Fibroblast of the conjunctiva (primary cell): ENCODE results near the gene FAM131C.
"Not testable (repeated sequence)": the region's sequence is repeated elsewhere in the genome, so short reads cannot be mapped to it uniquely, and the experiment has no call there.

Experiments used
- DNase-seq: peaks from one replicate; pipeline ENCODE4 v3.0.0-alpha.2; 2010; ENCODE audit warnings: low read depth

The FAM131C gene

GRCh38 chr1:16058394-16059120, 14.9 kb downstream of the FAM131C start:
- not testable (repeated sequence) for DNase-seq

DNA sequence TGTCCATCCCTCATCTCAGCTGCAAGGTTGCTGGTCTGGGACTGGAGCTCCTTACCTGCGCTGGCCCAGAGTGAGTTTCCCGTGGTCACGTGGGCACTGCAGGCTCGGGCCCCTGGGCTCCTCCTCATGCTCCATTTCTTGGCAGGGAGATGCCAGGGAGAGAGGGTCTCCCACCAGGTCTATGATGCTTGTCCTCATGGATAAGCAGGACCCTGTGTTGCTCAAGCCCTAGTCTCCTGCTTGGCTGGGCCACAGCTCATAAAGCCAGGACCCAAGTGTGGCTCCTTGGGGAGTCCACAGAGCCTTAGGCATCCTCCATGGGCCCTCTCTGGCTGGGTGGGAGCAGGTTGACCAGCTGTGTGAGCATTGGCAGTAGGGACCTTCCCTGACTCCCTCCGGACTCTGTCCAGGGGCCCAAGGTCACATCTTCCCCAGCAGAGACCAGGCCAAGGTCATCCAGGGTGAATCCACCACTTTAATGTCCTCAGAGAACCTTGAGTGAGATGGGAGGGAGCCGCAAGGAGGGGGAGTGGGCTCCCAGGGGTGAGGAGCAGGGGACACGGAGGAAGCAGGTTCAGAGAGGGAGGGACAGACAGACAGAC, 16.0 kb downstream of the FAM131C start:
- DNase-seq, result not testable (repeated sequence)

DNA sequence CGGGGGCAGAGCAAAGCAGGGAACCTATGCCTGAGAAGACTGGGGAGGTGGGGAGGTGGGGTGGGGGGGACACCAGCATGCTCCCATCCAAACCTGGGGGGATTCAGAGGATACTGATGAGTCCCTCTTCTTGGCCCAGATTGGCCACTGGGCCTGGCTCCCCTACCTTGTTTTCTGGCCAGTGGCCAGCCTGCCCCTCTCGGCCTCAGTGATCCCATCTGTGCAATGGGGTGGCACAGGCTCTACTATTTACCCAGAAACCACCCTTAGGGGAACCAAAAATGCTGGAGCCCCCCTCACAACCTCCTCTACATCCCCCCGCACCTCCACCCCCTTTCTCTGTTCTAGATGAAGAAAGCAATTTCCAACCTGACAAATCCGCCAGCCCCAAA, 16.9 kb downstream of the FAM131C start:
- not testable (repeated sequence) for DNase-seq

DNA sequence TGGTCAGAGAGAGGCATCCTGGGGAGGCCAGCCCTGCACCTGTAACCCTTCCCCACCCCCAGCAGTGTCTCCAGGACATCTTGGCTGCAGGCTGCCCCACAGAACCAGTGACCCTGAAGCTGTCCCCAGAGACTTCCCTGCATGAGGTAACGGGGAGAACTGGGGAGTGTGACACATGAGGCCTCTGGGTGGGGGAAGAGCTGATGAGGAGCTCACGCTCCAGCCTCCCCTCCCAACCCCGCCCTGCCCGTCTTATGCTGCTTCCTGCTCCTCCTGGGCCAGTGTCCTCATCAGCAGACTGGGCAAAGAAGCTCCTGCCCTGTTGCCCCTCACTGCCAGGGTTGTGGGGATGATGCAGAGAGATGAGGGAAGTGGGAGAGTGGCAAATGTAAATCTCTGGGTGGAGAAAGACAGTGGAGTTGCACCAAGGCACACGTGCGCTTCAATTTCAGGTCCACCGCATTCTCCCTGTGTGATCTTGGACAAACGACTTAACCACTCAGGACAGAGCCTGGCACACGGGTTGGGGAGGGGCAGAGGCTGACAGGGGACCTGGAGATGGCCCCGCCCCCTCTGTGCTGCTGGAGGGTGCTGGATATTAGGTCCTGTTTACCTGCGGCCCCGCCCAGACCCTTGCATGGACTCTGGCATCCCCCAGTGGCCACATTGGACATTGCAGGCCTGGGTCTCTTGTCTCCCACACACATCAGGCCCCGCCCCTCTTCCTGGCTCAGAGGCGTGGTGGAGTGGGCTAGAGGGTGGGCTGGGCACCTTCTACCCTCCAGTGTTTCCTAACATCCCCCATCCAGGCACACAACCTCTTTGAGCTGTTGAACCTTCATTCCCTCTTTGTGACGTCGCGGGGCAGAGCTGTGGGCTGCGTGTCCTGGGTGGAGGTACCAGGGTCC, 17.6 kb downstream of the FAM131C start:
- DNase-seq, result peak; percentile 58

DNA sequence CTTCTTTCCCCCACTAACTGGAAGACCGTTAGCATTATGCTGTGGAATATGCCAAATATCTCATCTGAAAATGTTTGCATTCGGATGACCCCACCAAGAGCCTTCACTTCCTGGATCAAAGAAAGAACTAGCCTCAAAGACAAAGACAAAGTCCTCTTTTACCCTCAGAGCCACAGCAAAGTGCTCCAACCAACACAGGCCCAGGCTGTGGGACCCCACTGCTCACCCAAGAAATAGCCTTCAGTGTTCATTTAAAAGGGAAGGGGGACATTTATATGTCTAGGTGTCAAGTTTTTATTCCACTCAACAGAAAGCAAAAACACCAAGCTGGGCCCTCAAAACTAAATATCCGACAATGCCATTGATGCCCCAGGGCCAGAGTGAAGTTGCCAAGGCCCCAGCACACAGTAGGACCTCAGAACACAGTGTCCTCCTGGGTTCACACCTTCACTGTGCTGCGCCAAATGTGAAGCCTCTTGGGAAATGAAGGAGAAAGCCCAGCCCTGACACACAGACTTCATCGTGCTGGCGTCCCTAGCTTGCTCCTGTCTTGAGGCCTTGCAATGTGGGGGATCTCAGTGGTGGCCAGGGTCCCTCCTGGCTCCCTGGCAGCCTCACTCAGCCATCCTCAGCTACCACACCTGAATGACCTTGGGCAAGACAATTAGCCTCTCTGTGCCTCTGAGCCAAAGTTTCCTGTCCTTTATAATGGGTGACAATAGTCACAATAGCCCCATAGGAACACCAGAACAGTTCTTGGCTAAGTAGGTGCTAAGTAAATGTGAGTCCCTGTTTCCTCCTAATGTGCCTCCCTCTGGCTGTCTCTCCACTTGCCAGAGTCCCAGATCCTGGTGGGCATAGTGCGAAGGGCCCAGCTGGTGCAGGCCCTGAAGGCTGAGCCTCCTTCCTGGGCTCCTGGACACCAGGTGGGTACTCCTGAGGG, 18.6 kb downstream of the FAM131C start:
- DNase-seq, result no peak

- DNase-seq, result no peak
These were observed 19.5 kb downstream of the FAM131C start for GRCh38 chr1:16053781-16054502.

- not testable (repeated sequence) for DNase-seq
These were observed 21.5 kb downstream of the FAM131C start for GRCh38 chr1:16051949-16052348.

DNA sequence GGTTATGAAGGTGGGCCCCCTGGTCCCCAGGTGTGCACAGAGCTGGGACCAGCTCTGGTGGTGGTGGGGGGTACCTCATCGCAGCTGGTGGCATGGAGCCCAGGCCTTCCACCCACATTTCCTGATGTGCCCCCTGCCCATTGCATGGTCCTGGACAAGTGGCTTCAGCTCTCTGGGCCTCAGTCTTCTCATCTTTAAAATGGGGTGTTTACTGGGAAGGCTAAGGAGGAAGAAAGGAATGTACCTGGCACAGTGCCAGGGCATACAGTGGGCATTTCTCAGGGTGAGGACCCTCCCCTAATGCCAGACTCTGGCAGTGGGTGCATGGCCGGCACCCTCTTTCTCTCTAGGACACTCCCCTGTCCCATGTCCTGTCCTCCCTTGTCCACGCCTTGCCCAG, 22.4 kb downstream of the FAM131C start:
- DNase-seq, result no peak

- DNase-seq, result no peak
These were observed 23.1 kb downstream of the FAM131C start for GRCh38 chr1:16050328-16050727.

DNA sequence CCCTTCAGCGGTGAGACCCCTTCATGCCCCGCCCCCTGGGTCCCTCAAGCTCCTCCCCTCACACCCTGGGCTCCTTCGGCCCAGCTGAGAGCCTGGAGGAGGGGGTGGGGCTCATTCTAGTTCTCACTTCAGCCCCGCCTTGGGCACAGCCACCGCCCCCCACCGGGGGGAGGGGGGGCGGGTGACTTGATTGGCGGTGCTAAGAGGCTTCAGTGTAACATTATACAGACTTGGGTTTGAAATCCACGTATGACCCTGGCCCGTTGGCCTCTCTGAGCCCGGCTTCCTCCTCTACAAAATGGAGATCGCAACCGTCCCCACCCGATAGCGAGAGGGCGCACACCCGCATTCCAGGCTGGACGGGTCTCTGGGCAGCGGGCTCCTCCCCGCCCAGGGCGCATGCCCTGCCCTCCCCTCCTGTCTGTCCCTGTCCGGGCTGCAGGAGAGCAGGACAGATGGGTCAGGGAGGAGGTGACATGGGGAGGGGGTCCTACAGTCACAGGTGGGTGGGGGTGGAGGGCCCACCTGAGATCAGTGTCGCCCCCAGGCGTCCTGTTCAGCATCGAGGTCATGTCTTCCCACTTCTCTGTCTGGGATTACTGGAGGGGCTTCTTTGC, 24.8 kb downstream of the FAM131C start:
- DNase-seq, result peak; percentile 26

GRCh38 chr1:16047791-16048475, 25.5 kb downstream of the FAM131C start:
- no peak for DNase-seq

- DNase-seq, result no peak
These were observed 26.6 kb downstream of the FAM131C start for GRCh38 chr1:16046842-16047241.

- no peak for DNase-seq
These were observed 29.5 kb downstream of the FAM131C start for GRCh38 chr1:16043950-16044349.

DNA sequence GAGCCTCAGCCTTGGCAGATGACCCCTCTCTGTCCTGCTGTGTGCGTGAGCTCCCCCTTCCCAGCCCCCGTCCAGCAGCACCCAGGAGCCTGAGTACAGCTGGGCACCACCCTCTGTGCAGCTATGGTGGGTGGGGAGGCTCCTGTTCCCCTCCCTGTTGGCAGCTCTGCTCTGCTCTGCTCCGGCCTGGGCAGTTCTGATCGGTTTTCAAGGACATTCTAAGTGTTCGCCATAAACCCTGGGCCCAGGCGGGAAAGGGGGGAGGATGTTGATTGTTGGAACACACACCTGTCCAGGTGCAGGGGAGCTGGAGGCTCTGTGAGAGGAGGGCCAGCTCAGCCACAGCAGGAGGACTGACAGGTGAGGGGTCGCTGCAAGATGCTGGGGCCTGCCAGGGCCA, 29.9 kb downstream of the FAM131C start, which contains the start of gene CLCNKB:
CLCNKB (plus strand) TSS at position 262 of the 400 bp plus-strand sequence. CDS start 711 bp downstream, outside the sequence.
- DNase-seq, result no peak

DNA sequence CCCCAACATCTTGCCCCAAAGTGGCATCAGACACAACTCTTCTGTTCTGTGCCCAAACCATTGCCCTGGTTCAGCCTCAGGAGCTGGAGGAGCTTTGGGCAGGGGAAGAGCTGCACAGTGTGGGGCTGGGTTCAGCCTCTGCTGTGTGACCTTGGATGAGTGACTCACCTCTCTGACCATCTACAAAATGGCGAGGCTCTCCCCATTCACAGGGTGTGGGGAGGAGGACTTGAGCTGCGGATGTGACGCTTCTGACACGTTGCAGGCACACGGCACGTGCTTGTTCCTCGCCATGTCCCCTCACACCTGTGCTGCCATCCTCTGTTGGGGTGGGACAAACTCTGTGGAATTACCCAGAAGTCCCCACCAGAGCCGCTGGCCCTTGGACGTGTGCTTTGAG, 30.8 kb downstream of the FAM131C start:
- DNase-seq, result not testable (repeated sequence)

GRCh38 chr1:16042096-16042495, 31.4 kb downstream of the FAM131C start:
- DNase-seq, result no peak

GRCh38 chr1:16041200-16041599, 32.3 kb downstream of the FAM131C start:
- no peak for DNase-seq

DNA sequence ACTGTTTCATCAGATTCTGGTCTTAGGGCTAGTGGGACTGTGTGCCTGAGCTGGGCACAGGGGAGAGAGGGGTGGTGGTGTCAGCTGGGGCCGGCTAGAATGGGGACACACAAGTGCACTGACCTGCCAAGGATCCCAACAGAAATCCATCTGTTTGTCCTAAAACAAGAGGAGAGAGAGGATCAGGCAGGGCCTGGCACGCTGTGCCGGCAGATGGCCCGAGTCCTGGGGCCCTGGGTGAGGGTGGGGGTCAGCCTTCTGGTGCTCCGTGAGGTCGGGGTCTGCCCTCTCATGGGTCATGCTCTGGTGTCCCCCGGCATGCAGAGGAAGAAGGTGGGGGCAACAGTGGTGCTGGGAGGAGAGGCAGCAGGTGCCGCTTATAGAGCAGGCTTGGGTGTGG, 33.6 kb downstream of the FAM131C start:
- DNase-seq, result not testable (repeated sequence)

DNA sequence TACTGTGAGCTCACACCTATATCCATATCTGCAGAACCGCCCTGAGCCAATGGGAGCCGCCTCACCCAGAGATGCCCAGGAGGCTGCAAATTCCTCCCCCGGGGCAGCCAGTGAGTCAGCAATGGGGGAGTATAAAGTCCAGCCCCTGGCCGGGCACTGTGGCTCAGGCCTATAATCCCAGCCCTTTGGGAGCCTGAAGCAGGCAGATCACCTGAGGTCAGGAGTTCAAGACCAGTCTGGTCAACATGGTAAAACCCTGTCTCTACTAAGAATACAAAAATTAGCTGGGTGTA, 34.9 kb downstream of the FAM131C start:
- DNase-seq, result no peak

GRCh38 chr1:16036461-16036860, 37.0 kb downstream of the FAM131C start:
- DNase-seq, result not testable (repeated sequence)
